Measurements from ENCODE around the gene RIOX2.

Gene RIOX2

GRCh38 chr3:97968376-97968775, 3.9 kb downstream of the RIOX2 start:
- H3K27ac ChIP-seq, result no peak overlapping the region
- TF ChIP-seq CTCF (conservative IDR thresholded peaks at IDR 0.05; ENCODE audit: low read depth, low read length), result no peak
- no peak overlapping the region for H2AFZ ChIP-seq (ENCODE audit: low read depth)
- no peak overlapping the region for H3K9ac ChIP-seq
- H4K20me1 ChIP-seq (ENCODE audit: insufficient read depth), result no peaks in the 10 kb centered on the region
- H3K79me2 ChIP-seq (ENCODE audit: insufficient read depth, low read depth), result peaks cover 67% of the 10 kb centered on the region
- H3K4me3 ChIP-seq (IDR thresholded peaks at IDR 0.05; ENCODE audit: insufficient read depth, low read depth, low read length), result no peak overlapping the region
- no peaks in the 10 kb centered on the region for H3K36me3 ChIP-seq (ENCODE audit: insufficient read depth)
- H3K4me2 ChIP-seq, result peak overlapping the region; percentile 41; the same call in 1 of the 2 replicates
- no peaks in the 10 kb centered on the region for H3K27me3 ChIP-seq (ENCODE audit: insufficient read depth, low read depth)
- peaks cover 44% of the 10 kb centered on the region for H3K4me1 ChIP-seq (ENCODE audit: low read depth, poor library complexity, severe bottlenecking)

- Histone ChIP-seq H3K27me3 (ENCODE audit: insufficient read depth, low read depth) (no peaks in the 10 kb centered on the region), H2AFZ (ENCODE audit: low read depth) (no peak overlapping the region), H3K36me3 (ENCODE audit: insufficient read depth) (no peaks in the 10 kb centered on the region), H3K79me2 (ENCODE audit: insufficient read depth, low read depth) (peaks cover 67% of the 10 kb centered on the region), H3K4me2 (peak overlapping the region; percentile 41; the same call in 1 of the 2 replicates), H3K4me1 (ENCODE audit: low read depth, poor library complexity, severe bottlenecking) (peaks cover 42% of the 10 kb centered on the region), H3K4me3 (IDR thresholded peaks at IDR 0.05; ENCODE audit: insufficient read depth, low read depth, low read length) (no peak overlapping the region), H3K27ac (no peak overlapping the region), H3K9ac (no peak overlapping the region), H4K20me1 (ENCODE audit: insufficient read depth) (no peaks in the 10 kb centered on the region)
- TF ChIP-seq CTCF (conservative IDR thresholded peaks at IDR 0.05; ENCODE audit: low read depth, low read length), result no peak
Measured at GRCh38 chr3:97967966-97968365, 4.3 kb downstream of the RIOX2 start.

GRCh38 chr3:97960993-97961766, 11.1 kb downstream of the RIOX2 start:
- H3K4me3 ChIP-seq (IDR thresholded peaks at IDR 0.05; ENCODE audit: insufficient read depth, low read depth, low read length), result no peak overlapping the region
- no peak overlapping the region for H3K9ac ChIP-seq
- H3K79me2 ChIP-seq (ENCODE audit: insufficient read depth, low read depth), result peaks cover 33% of the 10 kb centered on the region; the same call in 1 of the 2 replicates
- H3K27me3 ChIP-seq (ENCODE audit: insufficient read depth, low read depth), result no peaks in the 10 kb centered on the region
- H3K36me3 ChIP-seq (ENCODE audit: insufficient read depth), result peaks cover 3% of the 10 kb centered on the region
- no peak overlapping the region for H3K27ac ChIP-seq
- H3K4me2 ChIP-seq, result no peak overlapping the region
- no peak overlapping the region for H2AFZ ChIP-seq (ENCODE audit: low read depth)
- no peaks in the 10 kb centered on the region for H3K4me1 ChIP-seq (ENCODE audit: low read depth, poor library complexity, severe bottlenecking)
- H4K20me1 ChIP-seq (ENCODE audit: insufficient read depth), result no peaks in the 10 kb centered on the region
- no peak for TF ChIP-seq CTCF (conservative IDR thresholded peaks at IDR 0.05; ENCODE audit: low read depth, low read length)

GRCh38 chr3:97960551-97960950, 11.7 kb downstream of the RIOX2 start:
- Histone ChIP-seq H4K20me1 (ENCODE audit: insufficient read depth) (no peaks in the 10 kb centered on the region), H3K36me3 (ENCODE audit: insufficient read depth) (peaks cover 3% of the 10 kb centered on the region), H3K27me3 (ENCODE audit: insufficient read depth, low read depth) (no peaks in the 10 kb centered on the region), H3K4me1 (ENCODE audit: low read depth, poor library complexity, severe bottlenecking) (no peaks in the 10 kb centered on the region), H2AFZ (ENCODE audit: low read depth) (no peak overlapping the region), H3K79me2 (ENCODE audit: insufficient read depth, low read depth) (peaks cover 27% of the 10 kb centered on the region; the same call in 1 of the 2 replicates), H3K4me3 (IDR thresholded peaks at IDR 0.05; ENCODE audit: insufficient read depth, low read depth, low read length) (no peak overlapping the region), H3K4me2 (no peak overlapping the region), H3K9ac (no peak overlapping the region), H3K27ac (no peak overlapping the region)
- TF ChIP-seq CTCF (conservative IDR thresholded peaks at IDR 0.05; ENCODE audit: low read depth, low read length), result no peak
